DND-41 (cell line): ENCODE measurements around the gene ZNF444.

Experiments
- CTCF ChIP-seq: IDR thresholded peaks from 2 replicates; pipeline ENCODE4 v1.5.1; 2012; ENCODE audit warnings: borderline replicate concordance, low read length, moderate library complexity, mild to moderate bottlenecking; ENCODE audit not compliant: poor library complexity, severe bottlenecking; ENCODE audit errors: extremely low read depth
- EZH2 ChIP-seq: IDR thresholded peaks from 3 replicates; pipeline ENCODE4 v1.6.1; 2012; ENCODE audit warnings: borderline replicate concordance, low read depth, mild to moderate bottlenecking, moderate library complexity, low read length, inconsistent platforms; ENCODE audit not compliant: severe bottlenecking

GRCh38 chr19:56145698-56146097 is 4.6 kb downstream of the ZNF444 start:
- TF ChIP-seq CTCF: no peak
- TF ChIP-seq EZH2: no peak
